ENCODE data around the gene TRIM34. TPM values are rescaled to one million over a fixed set of nuclear protein-coding genes. Genes with fewer than 3 reads are reported as not detected.

Gene TRIM34
- polyA plus RNA-seq, 1 donor (not counting 4 experiments of a cell fraction or from before 2014, with no cell fraction given) = 20.5 TPM

- TF ChIP-seq EZH2 (IDR thresholded peaks at IDR 0.05; ENCODE audit: low read length) (no peak), CTCF (optimal IDR thresholded peaks at IDR 0.05 in 1 of 3, IDR thresholded peaks at IDR 0.05 in 1 of 3, conservative IDR thresholded peaks at IDR 0.05 in 1 of 3; ENCODE audit: extremely low read depth in 1 of 3, insufficient read depth in 2 of 3, low read length in 3 of 3) (no peak)
- H3K9ac ChIP-seq (ENCODE audit: control insufficient read depth, extremely low read depth, insufficient read depth, low read length) = no peak overlapping the region
- H3K79me2 ChIP-seq (ENCODE audit: control insufficient read depth, insufficient read depth, low read length) = no peaks in the 10 kb centered on the region
- no peaks in the 10 kb centered on the region for H4K20me1 ChIP-seq (ENCODE audit: control insufficient read depth, extremely low read depth, insufficient read depth, low read length)
- H3K27ac ChIP-seq (ENCODE audit: control insufficient read depth, insufficient read depth, low read length) = no peak overlapping the region
- no peak overlapping the region for H2AFZ ChIP-seq (ENCODE audit: control insufficient read depth, low read length)
- peaks cover 0 to 1% of the 10 kb centered on the region in 2 experiments for H3K36me3 ChIP-seq (ENCODE audit: control insufficient read depth in 2 of 2, extremely low read depth in 1 of 2, insufficient read depth in 2 of 2, low read length in 2 of 2)
- DNase-seq (ENCODE audit: low read depth, low spot score) = no peak
- no peak overlapping the region for H3K4me3 ChIP-seq (ENCODE audit: control insufficient read depth in 2 of 3, extremely low read depth in 1 of 3, insufficient read depth in 2 of 3, low read depth in 1 of 3, low read length in 3 of 3)
- H3K9me1 ChIP-seq (ENCODE audit: control insufficient read depth, extremely low read depth, insufficient read depth, low read length) = no peaks in the 10 kb centered on the region
- H3K9me3 ChIP-seq (ENCODE audit: control insufficient read depth, low read depth, low read length) = no peaks in the 10 kb centered on the region
- FAIRE-seq = no peak
- H3K4me1 ChIP-seq (ENCODE audit: control insufficient read depth, extremely low read depth, insufficient read depth, low read length) = peaks cover 10% of the 10 kb centered on the region
- H3K27me3 ChIP-seq (ENCODE audit: control insufficient read depth, extremely low read depth, insufficient read depth, low read length) = no peaks in the 10 kb centered on the region
- dilution Hi-C loops (cut with MboI; ENCODE audit: extremely low pct_ligation_motif_present, low sequenced_read_pairs) = no loop called here
- H3K4me2 ChIP-seq (ENCODE audit: control insufficient read depth, extremely low read depth, insufficient read depth, low read depth, low read length) = no peak overlapping the region
Measured at GRCh38 chr11:5610446-5610845, 14.4 kb upstream of the TRIM34 start.

GRCh38 chr11:5611627-5612026 is 13.2 kb upstream of the TRIM34 start:
- Histone ChIP-seq H3K36me3 (ENCODE audit: control insufficient read depth in 2 of 2, extremely low read depth in 1 of 2, insufficient read depth in 2 of 2, low read length in 2 of 2) (peaks cover 0 to 1% of the 10 kb centered on the region in 2 experiments), H3K79me2 (ENCODE audit: control insufficient read depth, insufficient read depth, low read length) (no peaks in the 10 kb centered on the region), H3K9ac (ENCODE audit: control insufficient read depth, extremely low read depth, insufficient read depth, low read length) (no peak overlapping the region), H4K20me1 (ENCODE audit: control insufficient read depth, extremely low read depth, insufficient read depth, low read length) (no peaks in the 10 kb centered on the region), H3K4me2 (ENCODE audit: control insufficient read depth, extremely low read depth, insufficient read depth, low read depth, low read length) (no peak overlapping the region), H3K27ac (ENCODE audit: control insufficient read depth, insufficient read depth, low read length) (no peak overlapping the region), H3K27me3 (ENCODE audit: control insufficient read depth, extremely low read depth, insufficient read depth, low read length) (no peaks in the 10 kb centered on the region), H3K9me3 (ENCODE audit: control insufficient read depth, low read depth, low read length) (no peaks in the 10 kb centered on the region), H3K9me1 (ENCODE audit: control insufficient read depth, extremely low read depth, insufficient read depth, low read length) (no peaks in the 10 kb centered on the region), H2AFZ (ENCODE audit: control insufficient read depth, low read length) (no peak overlapping the region), H3K4me1 (ENCODE audit: control insufficient read depth, extremely low read depth, insufficient read depth, low read length) (no peaks in the 10 kb centered on the region), H3K4me3 (ENCODE audit: control insufficient read depth in 2 of 3, extremely low read depth in 1 of 3, insufficient read depth in 2 of 3, low read depth in 1 of 3, low read length in 3 of 3) (no peak overlapping the region)
- no peak for DNase-seq (ENCODE audit: low read depth, low spot score)
- dilution Hi-C loops (cut with MboI; ENCODE audit: extremely low pct_ligation_motif_present, low sequenced_read_pairs) = no loop called here
- FAIRE-seq = no peak
- TF ChIP-seq EZH2 (IDR thresholded peaks at IDR 0.05; ENCODE audit: low read length) (no peak), CTCF (optimal IDR thresholded peaks at IDR 0.05 in 1 of 3, IDR thresholded peaks at IDR 0.05 in 1 of 3, conservative IDR thresholded peaks at IDR 0.05 in 1 of 3; ENCODE audit: extremely low read depth in 1 of 3, insufficient read depth in 2 of 3, low read length in 3 of 3) (peak in 1 of 3 experiments; percentile 11)

Measured in keratinocyte (primary cell).